ENCODE results near the gene SSH2.
"Not testable (repeated sequence)": the region's sequence is repeated elsewhere in the genome, so short reads cannot be mapped to it uniquely, and the experiment has no call there.

Gene SSH2

DNA sequence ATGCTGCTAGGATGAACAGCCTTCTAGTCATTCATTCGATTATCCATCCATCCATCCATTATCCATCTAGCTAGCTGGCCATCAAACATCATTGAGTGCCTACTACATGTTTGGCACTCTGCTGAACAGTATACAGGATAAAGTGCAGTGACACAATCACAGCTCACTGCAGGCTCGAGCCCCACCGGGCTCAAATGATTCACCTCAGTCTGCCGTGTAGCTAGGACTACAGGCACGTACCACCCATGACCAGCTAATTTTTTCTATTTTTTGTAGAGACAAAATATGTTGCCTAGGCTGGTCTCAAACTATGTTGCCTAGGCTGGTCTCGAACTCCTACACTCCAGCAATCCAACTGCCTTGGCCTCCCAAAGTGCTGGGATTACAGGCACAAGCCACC, 50.0 kb downstream of the SSH2 start:
- no peak for DNase-seq (ENCODE audit: low read depth)

DNA sequence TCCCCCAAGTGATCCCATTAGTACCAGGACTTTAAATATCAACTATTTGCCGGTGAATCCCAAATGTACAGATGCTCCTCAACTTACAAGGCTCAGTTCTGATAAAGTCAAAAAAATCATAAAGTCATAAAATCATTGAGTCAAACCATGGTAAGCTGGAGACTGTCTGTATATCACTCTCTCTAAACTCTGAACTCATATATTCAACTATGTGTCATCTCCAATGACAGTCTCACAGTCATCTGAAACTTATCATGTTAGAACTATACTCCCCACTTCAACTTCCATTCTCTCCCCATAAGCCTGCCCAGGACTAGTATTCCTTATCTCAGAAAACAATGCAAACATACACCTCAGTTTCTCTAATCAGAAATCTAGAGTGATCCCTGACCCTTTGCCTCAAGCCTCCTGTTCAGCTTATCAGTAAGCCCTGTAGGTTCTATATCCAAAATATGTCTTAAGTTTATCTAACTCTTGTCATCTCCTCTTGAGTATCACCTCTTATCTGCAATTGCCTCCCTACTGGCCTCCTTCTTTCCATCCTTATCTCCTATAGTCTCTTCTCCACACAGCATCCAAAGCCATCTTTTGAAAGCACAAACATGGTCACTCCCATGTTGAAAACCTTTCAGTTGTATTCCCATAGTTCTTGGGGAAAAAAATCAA, 55.0 kb downstream of the SSH2 start:
- DNase-seq (ENCODE audit: low read depth), result no peak

DNA sequence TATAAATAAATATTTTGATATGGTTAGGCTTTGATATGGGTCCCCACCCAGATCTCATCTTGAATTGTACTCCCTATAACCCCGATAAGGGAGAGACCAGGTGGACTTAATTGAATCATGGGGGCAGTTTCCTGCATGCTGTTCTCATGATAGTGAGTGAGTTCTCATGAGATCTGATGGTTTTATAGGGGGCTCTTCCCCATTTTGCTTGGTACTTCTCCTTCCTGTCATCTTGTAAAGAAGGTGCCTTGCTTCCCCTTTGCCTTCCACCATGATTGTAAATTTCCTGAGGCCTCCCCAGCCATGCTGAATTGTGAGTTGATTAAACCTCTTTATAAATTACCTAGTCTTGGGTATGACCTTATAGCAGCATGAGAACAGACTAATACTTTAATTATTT, 55.7 kb downstream of the SSH2 start:
- not testable (repeated sequence) for DNase-seq (ENCODE audit: low read depth)

DNA sequence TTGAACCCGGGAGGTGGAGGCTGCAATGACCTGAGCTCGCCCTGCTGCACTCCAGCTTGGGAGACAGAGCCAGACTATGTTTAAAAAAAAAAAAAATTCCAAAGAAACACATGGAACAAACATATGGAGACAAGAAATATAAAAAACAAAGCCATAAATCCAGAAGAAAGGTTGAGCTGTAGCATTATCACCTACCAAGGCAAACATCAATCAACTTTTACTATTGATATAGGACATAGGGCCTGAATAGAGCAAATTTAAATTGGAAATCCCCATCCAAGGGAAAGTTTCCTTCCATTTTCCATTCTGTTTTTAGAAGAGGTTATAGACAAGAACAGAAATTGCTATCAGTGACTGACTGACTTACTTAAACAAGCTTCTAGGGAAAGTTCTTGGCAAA, 56.6 kb downstream of the SSH2 start:
- DNase-seq (ENCODE audit: low read depth), result no peak

DNA sequence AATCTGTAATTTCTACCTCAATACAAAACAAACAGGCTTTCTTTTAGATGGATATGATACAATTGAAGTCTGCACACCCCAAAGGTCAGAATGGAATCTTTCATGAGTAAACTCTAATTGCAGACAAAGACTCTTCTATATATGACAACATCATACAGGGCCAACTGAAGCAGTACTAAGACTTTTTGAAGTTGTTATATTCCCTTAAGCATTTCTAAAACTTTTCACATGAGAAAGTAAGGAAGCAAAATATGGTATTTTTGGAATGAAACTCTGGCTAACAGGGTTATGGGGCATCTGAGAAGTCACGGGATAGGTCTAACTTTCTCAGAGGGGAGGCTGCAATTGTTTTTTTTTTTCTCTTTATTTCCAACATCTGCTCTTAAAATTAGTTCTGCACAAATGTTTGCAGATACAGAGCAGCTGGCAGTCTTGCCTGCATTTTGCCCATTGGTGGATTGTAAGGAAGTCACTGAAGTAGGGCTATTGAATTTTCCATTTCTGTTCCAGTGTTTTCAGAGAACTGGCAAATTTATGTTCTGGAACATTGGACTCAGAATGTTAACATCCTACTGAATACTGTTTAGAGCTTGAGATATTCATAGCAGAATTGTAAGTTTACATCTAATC, 59.1 kb downstream of the SSH2 start:
- DNase-seq (ENCODE audit: low read depth), result no peak

DNA sequence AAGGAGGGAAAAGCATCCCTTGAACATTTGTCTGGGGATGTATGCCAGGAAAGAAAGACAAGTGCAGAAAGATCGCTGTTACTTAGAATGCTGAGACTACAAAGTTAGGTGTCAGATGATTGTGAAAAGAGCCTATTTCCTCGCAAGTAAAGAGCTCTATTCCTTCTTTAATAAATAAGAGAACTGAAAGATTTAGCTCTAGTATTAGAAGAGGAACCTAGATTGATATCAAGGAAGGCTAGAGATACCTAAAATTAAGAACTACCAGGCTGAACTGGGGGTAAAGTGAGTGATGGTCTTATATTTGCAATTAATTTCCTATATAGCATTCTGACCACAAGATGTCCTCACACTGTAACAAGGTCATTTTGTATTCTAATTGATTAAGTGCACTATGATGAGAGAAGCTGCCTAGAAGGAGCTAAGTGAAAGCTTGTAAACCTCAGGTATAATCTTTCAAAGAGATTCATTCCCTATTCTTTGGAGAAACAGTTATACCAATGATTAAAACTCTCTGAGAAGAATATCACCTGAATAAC, 62.3 kb downstream of the SSH2 start:
- no peak for DNase-seq (ENCODE audit: low read depth)

DNA sequence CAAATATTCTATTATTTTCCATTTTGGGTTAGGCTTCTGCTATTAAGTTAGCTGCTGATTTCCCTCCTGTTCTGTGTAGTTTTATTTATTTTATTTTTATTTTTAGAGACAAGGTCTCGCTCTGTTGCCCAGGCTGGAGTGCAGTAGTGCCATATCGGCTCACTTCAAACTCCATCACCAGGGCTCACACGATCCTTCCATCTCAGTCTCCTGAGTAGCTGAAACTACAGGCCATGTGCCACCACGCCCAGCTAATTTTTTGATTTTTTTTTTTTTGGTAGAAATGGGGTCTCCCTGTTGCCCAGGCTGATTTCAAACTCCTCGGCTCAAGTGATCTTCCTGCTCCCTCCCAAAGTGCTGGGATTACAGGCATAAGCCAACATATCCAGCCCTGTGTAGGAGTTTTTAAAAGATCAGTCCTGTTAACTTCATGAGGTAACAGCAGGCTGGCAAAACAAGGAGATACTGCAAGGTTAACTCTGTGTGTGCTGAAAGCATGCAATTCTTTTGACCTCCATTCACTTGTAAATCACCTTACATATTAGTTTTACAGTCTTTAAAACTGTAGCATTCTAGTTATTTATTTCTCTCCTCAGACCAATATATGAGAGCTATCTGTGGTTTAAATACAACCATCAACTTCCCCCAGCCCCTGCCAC, 63.2 kb downstream of the SSH2 start:
- no peak for DNase-seq (ENCODE audit: low read depth)

DNA sequence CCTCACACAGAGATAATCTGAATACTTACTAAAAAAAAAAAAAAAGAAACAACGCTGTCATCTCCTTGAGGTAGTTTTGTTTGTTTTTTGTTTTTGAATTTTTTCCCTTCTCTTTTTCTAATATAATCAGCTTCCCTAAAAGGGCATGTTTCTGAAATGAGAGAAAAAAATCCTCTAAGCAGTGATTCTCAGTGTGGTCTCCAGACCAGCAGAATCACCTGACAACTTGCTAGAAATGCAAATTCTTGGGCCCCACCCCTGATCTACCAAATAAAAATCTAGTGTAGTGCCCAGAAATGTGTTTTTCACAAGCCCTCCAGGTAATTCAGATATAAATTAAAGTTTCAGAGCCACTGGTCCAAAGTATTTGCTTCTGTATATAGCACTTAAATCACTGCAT, 65.4 kb downstream of the SSH2 start:
- DNase-seq (ENCODE audit: low read depth), result no peak

DNA sequence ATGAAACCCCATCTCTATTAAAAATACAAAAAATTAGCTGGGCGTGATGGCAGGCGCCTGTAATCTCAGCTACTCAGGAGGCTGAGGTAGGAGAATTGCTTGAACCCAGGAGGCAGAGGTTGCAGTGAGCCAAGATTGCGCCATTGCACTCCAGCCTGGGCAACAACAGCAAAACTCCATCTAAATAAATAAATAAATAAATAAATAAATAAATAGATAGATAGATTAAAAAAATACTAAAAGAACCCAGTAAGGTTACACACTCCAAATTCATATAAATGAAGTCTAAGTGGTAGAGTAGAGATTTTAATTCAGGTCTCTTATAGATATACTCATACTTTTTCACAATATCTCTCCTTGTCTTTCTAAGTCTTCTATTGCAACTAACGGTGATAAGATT, 65.9 kb downstream of the SSH2 start:
- not testable (repeated sequence) for DNase-seq (ENCODE audit: low read depth)

DNA sequence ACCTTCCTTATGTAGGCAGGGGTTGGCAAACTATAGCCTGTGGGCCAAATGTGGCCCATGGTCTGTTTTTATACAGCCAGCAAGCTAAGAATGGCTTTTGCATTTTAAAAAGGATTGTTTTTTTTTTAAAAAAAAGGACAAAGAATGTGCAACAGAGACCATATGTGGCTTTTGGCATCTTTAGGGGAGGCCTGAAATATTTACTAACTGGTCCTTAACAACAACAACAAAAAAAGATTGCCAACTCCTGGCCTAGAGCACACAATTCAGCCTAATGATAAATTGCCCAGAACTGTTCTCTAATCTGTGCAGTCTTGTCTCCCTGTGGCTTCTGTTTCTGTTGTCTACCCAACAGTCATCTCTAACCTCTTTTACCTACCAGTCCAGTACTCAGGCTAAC, 67.1 kb downstream of the SSH2 start:
- DNase-seq (ENCODE audit: low read depth), result no peak

DNA sequence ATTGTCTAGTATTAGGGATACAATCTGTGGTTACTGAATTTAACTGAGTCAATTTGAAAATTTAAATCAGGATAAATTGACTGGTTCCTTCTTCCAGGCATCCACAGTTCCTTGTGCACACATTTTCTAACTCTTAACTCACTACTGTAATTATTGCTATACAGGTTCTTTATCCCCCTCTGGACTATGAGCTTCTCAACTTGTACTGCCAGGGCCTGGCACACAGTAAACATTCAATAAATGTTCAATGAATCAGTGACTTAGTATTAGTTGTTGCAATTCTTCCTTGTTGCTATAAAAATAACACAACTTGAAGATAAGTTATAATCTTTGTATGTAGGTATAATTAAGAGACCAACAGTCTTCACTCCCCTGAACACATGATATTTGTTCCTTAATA, 67.9 kb downstream of the SSH2 start:
- no peak for DNase-seq (ENCODE audit: low read depth)

DNA sequence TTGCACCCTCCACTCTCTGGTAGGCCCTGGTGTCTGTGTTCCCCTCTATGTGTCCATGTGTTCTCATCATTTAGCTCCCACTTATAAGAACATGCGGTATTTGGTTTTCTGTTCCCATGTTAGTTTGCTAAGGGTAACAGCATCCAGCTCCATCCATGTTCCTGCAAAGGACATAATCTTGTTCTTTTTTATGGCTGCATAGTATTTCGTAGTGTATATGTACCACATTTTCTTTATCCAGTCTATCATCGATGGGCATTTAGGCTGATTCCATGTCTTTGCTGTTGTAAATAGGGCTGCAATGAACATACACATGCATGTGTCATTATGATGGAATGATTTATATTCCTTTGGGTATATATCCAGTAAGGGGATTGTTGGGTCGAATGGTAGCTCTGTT, 70.6 kb downstream of the SSH2 start:
- not testable (repeated sequence) for DNase-seq (ENCODE audit: low read depth)

DNA sequence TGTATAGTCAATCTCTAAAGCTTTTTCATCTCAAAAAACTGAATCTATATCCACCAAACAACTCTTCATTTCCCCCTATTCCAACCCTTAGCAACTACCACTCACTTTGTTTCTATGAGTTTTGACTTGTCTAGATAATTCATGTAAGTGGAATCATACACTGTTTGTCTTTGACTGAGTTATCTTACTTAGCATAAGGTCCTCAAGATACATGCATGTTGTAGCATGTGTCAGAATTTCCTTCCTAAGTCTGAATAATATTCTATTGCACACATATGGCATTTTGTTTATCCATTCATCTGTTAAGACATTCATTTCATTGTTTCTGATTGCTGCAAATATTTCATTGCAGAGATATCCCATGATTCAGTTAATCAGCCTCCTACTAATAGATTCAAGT, 72.2 kb downstream of the SSH2 start:
- DNase-seq (ENCODE audit: low read depth), result no peak

DNA sequence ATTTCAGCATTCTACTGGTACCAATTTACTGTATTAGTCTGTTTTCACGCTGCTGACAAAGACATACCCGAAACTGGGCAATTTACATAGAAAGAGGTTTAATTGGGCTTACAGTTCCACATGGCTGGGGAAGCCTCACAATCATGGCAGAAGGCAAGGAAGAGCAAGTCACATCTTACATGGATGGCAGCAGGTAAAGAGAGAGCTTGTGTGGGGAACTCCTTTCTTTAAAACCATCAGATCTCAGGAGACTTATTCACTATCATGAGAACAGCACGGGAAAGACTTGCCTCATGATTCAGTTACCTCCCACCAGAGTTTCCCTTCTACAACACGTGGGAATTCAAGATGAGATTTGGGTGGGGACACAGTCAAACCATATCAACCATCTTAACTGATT, 72.9 kb downstream of the SSH2 start:
- DNase-seq (ENCODE audit: low read depth), result not testable (repeated sequence)

DNA sequence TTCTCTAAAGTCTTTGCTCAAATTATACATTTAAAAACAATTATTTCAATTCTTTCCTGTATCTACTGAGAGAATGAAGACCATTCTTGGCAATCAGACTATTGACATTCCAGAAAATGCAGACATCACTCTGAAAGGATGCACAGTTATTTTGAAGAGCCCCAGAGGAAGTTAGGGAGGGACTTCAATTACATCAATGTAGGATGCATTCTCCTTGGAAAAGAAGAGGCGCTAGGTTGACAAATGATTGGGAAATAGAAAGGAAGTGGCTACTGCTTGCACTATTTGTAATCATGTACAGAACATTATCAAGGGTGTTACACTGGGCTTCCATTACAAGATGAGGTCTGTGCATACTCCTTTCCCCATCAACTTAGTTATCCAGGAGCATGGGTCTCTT, 74.3 kb downstream of the SSH2 start:
- DNase-seq (ENCODE audit: low read depth), result peak; percentile 81

DNA sequence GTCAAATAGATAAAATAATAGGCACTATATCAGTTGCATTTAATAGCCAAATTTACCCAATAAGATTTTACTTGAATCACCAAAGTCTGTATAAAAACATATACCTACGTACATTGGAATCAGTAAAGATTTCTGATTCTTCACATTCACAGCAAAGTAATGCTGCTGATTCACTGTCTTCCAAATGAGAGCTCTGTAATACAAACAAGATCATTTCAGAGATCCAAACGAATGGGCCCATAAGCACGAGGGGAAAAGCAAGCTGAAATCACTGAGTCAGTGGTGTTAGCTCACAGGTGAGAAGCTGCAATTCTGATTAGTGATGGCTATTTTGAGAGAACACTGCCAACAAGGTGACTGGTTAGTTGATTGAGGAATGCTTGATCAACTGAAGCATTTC, 81.3 kb downstream of the SSH2 start:
- DNase-seq (ENCODE audit: low read depth), result peak; percentile 29

DNA sequence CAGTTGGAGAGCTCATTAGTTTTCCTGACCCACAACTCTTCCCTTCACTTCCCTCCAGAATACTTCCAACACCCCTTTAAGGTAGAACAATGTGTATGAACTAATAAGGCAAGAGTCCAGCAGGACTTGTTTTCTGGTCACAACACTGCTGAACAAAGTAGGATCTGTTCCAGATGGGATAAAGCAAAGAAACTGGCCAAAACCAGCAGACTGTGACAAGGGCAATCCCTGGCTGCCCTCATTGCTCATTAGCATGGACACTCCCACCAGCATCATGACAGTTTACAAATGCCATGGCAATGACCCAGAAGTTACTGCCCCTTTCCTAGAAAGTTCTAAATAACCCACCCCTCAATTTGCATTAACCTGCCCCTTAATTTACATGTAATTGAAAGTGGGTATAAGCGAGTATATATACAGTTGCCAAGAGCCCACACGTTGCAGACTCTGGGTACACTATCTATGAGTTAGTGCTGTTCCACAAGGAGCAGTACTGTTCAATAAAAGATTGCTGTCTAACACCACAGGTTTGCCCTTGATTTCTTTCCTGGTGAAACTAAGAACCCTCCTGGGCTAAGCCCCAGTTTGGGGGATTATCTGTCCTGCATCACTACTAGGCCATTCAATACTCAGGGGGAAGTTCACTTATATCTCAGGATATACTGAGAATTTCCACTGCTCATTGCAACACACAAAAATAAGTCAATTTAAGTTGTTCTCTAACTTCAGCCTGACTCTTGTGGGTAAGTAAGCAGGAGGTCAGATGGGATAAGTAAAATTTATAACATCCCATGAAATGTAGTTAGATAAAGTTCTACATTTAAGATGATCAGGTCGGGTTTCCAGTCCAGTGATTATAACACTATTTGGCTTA, 82.3 kb downstream of the SSH2 start:
- DNase-seq (ENCODE audit: low read depth), result no peak

DNA sequence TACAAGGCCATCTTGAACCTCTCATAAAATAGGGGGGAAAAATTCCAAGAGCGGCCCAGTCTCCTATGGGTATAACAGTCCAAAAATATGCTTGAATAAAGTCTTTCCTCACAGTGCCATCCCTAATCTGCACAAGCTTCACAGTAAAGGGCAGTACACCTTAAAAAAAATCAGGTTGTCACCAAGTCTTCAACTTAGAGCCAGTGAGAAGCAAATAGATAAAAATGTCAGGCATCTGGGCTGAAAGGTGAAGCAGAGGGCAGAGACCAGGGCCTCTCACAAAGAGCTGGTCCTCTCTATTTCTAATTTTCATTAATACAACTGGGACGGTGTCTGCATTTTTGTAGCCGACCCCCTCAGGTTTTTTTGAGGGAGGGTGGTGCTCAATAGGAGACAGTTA, 82.9 kb downstream of the SSH2 start:
- DNase-seq (ENCODE audit: low read depth), result no peak

DNA sequence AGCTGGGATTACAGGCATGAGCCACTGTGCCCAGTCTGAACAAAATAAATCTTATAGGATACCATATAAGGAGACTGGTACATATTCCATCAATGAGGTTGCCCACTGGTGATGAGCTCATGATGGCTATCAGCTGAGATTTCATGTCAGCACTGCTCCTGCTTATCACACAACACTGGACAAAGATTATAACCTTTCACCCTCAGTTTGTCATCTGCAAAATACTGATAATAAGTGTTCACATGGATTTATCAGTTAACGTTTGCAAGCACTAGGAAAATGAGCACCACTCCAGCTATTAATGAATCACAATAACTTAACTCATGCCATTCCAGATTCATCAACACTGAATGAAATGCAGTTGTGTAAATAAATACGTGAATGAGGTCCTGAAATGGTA, 83.7 kb downstream of the SSH2 start:
- DNase-seq (ENCODE audit: low read depth), result no peak

DNA sequence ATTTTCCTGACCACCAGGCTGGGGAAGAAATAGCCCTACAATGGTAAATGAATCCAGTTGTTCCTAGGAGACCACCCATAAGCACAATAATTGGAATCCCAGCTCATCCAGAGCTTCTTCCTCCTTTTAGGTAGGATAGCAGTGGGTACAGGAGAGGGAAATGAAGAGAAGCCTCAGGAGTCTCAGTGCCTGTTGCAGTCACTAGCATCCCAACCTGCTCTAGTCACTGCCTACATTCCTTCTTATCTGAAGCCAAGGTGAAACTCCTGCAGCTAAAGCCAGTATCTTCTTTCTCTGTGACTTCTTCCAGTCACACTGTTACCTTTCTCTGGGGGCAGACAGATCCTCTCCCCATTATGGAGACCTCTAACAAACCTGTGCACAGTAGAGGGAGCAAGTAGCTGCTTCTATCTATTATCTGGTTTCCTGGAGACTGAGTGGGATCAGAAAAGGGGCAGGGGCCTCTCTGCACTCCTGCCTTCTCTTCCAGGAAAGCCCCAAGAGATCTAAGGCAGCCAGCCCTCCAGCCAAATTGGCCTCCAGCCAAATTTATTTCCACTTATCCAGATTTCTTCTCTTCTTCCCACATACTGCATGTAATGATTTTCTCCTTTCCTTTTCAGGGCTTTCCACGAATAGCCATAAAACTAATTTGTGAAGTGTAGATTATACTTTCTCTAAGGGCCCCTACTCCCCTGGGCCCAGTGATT, 85.5 kb downstream of the SSH2 start:
- peak; percentile 15 for DNase-seq (ENCODE audit: low read depth)

DNA sequence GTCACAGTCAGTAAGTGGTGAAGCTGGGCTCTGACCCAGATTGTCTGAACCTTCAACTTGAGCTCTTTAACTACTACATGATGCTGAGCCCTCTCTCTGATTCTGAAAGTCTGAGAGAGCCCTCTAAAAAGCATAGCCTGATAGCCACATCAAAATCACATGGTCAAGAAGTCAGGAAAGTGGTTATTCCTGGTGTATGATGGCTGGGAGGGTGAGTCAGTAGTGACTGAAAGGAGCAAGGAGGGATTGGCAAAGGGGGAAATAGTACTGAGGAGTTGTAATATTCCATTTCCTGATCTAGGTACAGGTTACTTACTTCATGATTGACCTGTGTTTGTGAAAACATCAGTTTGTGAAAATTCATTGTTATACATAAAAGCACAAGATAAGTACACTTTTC, 89.1 kb downstream of the SSH2 start:
- peak; percentile 56 for DNase-seq (ENCODE audit: low read depth)

DNA sequence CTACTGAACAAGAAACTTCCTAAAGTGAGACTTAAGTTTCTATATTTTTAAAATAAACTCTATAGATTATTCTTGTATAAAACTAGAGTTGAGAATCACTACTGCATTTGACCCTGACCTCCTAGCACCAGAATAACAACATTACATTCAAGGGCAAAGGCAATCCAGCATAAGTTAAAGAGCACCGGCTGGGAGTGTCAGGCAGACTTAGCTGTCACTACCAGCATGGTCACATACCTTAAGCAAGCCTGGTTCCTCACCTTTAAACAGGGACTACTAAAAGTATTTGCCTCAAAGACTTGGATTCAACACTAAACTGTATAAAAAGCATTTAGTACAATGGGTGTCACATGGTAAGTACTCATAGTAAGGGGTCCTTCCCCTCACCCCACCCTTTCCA, 90.4 kb downstream of the SSH2 start:
- no peak for DNase-seq (ENCODE audit: low read depth)
